Kidney tubule cell (primary cell): ENCODE results near the gene BPIFB6.
A peak's percentile ranks its signal among the peaks of the same experiment; 100 is the strongest.

ENCODE experiments used
- DNase-seq: peaks from one replicate; pipeline ENCODE4 v3.0.0-alpha.2; 2018; ENCODE audit warnings: low spot score

The BPIFB6 gene, protein sequence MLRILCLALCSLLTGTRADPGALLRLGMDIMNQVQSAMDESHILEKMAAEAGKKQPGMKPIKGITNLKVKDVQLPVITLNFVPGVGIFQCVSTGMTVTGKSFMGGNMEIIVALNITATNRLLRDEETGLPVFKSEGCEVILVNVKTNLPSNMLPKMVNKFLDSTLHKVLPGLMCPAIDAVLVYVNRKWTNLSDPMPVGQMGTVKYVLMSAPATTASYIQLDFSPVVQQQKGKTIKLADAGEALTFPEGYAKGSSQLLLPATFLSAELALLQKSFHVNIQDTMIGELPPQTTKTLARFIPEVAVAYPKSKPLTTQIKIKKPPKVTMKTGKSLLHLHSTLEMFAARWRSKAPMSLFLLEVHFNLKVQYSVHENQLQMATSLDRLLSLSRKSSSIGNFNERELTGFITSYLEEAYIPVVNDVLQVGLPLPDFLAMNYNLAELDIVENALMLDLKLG

DNA sequence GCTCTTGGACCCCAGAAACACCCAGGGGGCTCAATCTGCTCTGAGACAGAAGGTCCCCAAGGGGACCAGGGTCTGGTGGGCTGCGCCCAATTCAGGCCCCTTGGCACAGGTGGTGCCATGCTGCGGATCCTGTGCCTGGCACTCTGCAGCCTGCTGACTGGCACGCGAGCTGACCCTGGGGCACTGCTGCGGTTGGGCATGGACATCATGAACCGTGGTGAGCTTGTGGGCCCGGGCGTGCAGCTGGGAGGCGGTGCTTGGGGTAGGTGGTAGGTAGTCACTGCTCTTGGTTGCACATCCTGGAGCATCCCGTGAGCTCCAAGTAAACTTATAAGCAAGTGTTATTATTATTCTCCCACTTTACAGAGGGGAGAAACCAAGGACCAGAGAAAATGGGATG, at the start of gene BPIFB6:
TSS of gene BPIFB6 (plus strand) at position 118 of the 400 bp plus-strand sequence. CDS start at position 118, 0 bp downstream.
- DNase-seq: no peak

DNA sequence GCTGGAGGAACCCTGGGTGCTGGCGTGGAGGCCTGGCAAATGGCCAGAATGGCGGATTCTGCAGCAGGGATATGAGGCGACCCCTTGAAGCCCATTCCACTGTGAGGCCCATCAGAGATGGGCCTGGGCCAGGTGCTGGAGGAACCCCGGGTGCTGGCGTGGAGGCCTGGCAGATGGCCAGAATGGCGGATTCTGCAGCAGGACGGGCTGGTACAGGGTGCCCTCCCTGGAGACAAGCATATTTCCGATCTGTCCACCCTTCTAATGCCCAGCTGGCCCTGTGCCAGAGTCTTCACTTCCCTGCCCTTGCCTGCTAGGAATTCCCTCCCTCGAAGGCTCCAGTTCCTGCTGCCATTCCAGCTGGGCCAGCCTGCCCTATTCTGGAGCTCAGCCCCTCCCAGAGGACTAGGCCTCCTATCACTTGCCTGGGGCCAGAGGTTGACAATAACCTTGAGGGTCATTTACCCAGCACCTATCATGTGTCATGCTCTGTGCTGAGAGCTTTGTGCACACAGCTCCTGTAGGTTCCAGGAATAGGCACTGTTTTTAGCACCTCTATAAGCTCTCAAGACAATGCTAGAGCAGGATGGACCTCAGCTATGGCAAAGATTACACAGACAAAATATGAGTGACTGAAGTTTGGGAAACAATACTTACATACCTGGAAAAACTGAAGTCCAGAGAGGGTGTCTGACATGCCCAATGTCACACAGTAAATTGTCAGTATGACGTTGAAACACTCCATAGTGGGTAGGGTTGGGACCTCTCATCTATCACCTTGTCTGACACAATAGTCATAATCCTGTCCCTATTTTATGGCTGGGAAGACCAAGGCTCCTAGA, 48.6 kb upstream of the BPIFB6 start:
- DNase-seq: peak; percentile 41

DNA sequence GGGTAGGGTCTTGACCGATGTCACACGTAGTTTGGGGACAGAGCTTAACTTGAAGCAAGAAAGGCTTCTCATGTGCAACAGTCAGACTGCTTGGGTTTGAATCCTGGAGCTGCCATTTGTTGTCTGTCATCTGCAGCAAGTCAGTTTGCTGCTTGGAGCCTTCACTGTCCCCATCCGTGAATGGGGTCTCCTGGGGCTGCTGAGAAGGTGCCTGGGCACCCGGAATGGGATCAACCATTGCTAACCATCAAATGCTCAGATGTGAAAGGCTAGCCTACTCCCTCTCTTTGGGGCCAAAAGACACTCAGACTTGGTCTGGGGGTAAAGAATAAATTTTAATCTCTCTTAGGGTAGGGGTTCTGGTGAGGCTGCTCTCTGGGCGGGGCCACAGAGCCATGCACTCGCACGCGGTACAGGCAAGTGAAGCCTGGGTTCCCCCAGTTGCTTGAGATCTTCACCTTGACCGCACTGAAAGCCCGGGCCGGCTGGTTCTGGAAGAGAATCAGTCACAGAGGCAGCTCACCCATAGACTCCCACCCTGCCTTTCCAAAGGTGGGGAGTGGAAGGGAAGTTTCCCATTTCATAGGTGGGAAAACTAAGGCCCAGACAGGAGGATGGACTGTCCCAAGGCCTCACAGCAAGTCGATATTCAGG, 47.9 kb upstream of the BPIFB6 start:
- no peak for DNase-seq

DNA sequence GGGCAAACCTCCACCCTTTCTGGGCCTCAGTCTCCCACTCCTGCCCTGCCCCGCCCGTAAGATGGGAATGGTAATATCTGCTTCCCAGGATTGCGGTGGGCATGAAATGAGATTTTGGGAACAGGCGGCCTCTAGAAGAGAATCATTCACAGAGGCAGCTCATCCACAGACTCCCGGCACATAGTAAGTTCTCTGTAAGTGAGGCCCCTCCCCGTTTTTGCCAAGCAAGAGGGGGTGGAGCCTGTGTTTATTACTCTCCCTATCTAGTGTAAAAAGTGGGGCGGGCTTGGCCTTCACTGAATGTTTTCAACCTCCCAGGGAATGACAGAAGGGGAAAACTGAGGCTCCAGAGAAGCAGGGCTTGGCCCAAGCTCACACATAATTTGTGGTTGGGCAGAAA, 47.3 kb upstream of the BPIFB6 start:
- no peak for DNase-seq

DNA sequence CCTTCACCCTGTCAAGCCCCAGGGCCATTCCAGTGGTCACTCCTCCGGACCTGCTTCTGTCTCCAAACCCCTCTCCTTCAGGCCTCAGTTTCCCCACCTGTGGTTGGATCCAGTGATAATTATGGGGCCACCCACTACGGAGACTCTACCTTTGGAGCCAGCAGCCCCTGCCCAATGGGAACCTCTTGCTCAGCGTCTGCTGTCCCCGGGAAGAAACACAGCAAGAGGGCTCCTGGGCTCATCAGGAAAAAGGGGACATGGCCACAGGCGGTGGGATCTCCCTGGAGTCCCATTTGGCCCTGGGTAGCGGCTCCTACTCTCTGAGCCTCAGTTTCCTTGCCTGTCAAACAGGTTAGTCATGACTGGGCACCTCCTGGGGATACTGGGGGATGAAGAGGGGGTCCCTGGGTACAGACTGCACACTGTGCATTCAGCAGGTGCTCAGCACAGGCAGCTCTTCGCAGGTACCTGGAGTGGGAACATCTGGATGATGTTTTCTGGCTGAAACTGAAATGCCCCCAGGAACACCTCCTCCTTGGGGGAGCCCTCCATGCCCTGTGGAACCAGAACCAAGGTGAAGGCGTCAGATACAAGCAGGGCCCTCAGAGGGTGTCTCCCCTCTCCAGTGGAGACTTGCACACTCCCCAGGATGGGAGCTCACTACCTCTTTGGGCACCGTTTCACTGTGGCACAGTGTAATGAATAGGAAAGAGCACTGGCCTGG, 46.7 kb upstream of the BPIFB6 start:
- no peak for DNase-seq

DNA sequence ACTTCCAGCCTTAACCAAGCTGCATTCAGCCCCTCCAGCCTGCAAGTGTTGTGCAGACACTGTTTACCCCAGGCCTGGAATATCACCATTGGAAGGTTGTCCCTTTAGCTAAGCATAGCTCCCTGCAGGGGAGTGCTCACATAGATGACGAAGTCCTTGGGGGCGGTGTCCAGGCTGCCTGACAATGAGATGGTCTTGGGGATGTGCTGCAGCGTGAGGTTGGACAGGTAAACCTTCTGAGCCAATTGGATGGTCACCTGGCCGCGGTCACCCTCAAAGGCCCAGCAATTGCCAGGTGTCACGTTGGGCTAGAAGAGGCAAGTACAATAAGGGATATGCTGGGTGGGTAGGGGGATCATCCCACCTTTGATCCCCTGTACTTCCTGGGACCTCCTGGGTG, 45.9 kb upstream of the BPIFB6 start:
- DNase-seq: no peak

DNA sequence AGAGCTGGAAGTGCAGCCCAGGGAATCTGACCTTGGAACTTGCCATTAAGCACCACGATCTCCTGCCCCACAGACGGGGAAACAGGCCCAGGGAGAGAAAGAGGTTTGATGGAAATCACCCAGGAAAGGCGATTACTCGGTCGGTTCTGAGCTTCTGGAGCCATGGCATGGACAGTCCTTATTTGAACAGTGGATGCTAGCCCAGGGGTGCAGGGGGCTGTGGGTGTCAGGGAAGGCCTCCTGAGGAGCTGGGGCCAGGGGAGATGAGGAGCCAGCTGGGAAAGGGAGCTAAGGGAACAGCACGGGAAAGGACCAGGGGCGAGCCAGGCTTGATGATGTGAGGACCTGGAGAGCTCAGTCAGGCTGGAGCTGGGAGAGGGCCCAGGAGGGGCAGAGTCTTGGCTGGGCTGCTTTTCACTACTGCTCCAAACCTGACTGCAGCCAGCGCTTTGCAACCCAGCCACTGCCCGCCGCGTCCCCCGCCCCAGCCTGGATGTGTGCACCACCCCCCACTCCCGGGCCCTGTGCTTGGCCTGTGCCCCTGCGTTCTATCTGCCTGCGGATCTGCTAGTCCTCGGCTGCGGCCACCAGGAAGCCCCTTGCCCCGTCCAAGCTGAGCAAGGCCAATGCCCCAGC, 45.0 kb upstream of the BPIFB6 start:
- DNase-seq: no peak

DNA sequence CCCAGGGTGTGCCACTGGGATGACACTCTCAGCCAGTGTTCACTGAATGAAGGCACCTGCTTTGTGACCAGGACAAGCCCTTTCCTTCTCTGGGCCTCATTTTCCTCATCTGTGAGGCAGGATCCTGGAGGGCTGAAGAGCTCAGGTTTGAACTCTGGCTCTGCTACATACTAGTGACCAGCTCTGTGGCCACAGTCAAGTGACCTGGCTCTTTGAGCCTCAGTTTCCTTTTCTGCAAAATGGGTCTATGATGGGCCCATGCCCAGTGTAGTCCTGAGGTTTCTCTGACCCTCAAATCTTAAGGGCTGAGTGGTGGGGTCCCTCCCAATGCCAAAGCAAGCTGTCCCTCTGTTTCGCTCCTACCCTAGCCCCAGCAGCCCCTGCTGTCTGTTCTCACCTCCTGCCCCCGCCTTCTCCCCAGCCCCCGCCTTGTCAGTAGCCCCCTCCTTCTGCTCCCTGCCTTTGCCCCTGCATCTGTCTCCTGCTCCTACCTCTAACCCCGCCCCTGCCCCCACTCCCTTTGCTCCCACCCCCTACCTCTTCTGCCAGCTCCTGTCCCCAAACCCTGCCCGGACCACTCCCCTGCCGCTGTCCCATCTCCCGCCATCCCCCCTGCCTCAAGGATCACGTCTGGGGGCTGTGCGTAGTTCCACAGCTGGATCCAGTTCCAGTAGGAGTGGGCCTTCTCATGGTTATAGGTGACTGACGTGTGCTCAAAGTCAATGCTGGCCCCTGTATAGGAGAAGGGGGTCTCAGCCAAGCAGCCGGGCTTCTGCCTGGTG, 44.2 kb upstream of the BPIFB6 start:
- no peak for DNase-seq

DNA sequence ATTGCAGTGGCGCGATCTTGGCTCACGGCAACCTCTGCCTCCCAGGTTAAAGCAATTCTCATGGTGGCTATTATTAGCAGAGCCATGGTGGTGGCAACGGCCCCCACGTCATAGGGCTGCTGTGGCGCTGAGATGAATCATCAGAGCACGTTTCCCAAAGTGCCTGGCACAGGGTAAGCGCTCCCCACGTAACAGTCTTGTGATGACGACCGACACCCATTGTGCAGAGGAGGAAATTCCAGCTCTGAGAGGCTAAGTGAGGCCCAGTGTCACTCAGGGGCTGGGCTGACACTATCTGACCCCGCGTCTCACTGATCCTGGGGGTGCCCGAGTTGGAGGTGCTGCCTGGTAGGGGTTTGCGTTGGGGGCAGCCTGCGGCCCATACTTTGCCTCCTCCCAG, 43.4 kb upstream of the BPIFB6 start:
- DNase-seq: no peak

DNA sequence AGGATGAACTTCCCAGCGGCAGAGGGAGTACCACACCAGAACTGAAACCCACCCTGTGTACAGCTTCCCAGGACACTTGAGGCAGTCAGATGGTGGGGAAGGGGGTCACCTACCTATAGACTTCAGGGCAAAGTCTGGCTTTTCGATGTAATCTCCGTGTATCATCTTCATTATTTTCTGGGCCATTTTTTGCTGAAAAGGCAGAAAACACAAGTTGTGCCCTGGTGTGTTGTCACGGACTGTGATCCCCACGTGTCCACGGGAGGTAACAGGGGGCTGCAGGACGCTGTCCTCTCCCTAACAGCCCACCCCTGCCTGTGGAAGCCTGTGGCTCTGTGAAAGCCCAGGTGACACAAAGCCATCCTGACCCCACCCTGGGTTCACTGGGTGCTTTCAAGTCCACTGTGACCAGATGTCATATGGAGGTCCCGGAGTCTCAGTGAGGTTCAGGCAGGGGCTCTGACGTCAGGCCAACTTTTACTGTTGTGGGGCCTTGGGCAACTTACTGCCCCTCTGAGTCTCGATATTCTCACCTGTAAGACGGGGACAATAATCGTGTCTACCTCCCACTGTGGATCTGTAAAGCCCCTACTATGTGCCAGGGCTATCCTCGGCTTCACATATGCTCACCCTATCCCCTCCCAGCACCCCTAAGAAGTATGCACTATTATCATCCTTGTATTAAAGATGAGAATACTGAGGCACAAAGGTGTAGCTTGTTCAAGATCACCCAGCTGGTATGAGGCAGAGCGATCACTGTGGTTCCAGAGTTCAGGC, 41.8 kb upstream of the BPIFB6 start:
- no peak for DNase-seq

DNA sequence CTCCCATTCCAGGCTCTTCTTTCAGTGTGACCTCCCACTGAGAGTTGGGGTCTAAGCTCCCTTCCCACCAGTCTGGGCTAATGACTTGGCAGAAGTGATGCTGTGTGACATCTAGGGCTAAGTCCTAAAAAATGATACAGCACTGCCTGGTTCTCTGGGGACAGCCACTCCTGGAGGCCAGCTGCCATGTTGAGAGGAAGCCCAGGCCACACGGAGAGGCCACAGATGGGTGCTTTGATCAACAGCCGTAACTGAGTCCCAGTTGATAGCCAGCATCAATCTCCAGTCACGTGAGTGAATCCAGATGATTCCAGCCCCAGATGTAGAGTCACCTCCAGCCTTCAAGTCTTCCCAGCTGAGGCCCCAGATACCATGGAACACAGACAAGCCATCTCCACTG, 41.0 kb upstream of the BPIFB6 start:
- DNase-seq: no peak

DNA sequence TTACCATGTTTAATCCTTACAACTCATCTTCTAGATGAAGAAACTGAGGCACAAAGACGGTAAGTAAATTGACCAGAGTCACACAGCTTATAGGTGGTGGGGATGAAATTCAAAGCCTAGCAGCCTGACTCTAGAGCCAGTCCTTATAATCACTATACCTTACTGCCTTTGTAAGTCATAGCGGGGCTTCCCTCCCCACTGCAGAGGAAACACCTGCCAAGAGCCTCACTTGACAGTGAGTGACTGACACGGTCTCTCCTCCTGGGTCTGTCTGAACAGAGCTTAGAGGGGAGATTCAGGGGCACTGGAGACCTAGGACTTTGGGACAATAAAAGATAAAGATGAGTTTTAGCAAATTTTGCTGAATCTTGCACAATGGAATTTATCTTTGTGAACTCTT, 40.1 kb upstream of the BPIFB6 start:
- DNase-seq: no peak

DNA sequence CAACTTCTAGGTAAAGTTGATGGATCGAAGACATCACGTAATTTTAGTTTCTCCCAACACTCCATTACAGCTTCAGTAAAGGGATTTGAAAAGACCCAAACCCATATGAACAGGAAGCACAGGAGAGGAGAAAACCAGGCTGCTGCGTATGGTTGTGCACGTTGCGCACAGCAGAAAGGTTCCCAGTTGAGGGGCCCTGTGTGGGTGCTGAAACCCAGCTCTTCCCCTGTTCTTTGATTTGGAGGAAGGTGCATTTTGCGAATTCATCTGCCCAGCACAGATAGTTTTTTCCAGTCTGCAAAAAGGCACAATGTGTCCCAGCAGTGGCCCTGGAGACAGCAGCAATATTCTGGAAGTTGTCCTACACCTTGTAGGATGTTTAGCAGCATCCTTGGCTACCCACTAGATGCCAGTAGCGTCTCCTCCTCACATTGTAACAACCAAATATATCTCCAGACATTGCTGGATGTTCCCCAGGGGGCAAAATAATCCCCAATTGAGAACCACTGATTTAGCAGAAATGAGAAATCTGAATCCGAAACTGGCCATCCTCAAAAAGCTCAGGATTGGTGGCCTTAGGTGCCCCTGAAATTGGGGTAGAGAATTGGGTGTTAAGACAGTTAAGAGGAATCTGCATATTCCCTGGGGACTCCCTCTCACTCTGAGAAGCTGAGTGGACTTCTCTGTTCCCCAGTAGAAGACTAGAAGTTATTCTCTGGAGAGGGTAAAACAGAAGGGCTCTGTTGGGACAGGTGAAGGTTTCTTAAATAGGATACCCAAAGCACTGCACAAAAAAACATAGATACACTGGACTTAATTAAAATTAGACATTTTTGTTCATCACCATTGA, 39.4 kb upstream of the BPIFB6 start:
- no peak for DNase-seq

DNA sequence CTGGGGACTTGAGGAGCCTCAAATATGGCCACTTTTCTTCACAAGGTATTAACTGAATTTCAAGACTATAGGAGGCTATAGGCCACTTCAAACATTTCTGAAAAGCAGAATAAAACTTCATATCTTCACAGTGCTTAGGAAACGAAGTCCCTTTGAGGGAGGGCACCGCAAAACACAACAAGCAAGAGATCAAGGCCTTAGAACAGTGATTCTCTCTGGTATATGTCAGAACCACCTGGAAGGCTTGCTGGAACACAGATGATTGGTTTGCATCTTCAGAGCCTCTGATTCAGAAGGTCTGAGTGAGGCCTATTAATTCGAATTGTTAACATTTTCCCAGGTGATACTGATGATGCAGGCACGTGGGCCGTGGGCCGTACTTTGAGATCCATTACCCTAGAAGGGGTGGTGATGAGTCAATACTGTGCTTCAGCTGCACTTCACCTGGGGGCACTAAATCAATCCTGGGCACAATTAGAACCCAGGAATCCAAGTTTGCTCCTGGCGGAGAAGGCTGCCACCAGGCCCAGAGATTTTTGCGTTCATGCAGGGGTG, 37.9 kb upstream of the BPIFB6 start:
- DNase-seq: no peak

DNA sequence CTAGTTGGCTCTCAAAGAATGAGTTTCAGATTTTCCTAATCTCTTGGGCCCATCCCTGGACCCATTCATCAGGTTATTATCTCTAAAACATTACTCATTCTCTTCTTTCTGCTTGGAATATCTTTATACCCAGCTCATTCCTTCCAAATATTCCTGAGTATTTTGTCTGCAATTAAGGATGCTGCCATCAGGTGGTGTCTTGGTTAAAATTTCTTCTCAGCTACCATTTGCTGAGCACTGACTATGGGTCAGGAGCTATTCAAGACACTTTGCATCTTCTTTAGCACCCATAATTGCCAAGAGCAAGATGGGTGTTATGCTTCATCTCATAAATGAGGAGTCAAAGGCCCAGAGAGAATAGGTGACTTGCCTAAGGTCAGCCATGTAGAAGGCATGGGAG, 35.6 kb upstream of the BPIFB6 start:
- DNase-seq: no peak

DNA sequence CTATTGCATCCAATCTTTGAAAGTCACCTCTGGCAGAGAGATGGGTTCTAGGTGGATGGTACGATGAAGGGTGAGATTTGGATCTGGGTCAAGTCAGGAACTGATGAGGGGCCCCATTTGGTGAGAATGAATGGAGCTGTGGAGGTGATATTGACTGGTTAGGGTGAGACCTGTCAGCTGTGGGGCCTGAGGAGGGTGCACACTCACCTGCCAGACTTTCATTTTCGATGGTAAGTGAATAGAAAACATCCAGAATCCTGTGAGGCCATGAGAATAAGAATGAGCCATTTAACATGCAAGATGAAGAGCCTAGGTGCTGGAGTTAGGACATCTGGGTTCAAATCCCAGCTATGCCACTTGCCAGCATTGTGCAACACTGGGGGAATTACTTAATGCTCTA, 34.0 kb upstream of the BPIFB6 start:
- no peak for DNase-seq

DNA sequence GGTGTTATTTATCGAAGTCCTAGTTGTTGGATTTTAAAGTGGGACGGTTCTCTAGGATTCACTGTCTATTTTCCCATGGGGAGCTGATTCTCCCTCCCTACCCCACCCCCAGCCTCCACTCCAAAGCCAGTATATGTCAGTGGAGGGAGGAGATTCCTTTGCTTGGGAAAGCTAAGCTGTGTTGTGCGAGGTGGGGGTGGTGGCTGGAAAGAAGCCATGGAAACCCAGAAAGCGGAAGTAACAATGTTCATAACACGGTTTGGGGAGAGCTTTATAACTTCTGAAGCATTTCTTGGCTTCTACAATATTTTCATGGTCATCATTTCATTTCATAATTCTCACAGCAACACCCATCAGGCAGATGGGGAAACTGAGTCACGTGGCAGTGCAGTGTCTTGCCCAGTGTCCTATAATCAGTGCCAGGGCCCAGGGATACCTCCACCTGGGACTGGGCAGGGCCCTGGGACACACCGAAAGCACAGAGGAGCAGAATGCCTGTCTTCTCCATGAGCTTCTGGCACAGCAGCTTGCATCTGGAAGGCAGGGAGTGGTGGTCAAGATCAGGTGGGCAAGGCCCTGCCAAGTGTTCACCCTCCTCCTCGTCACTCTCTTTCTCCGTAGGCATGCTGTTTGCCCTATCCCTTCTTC, 31.7 kb upstream of the BPIFB6 start:
- DNase-seq: no peak

DNA sequence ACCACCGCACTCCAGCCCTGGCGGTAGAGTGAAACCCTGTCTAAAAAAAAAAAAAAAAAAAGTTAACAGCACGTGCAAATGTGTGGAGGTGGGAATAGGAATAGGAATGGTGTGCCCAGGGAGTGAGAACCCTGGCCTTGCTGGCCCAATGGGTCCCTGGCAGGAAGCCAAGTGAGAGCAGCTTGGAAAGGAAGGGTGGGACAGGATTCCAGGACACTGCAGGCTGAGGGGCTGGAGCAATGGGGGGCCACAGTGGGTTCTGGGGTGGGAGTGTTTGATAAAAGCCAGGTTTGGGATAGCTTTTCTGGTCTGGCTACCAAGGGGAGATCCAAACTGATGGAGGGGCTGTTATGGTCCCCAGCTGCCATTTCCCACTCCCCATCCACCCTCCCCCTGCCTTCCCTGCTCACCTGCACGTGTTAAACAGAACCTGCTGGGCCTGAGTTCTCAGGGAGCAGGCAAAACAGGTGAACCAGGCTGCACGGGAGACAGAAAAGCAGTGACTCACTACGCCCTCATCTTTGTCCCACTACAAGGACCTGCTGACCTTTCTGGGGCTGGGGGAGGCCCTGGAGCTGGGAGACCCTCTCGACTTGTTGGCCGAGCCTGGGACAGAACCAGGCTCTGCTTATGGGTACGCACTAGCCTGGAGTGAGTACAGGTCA, 30.5 kb upstream of the BPIFB6 start:
- no peak for DNase-seq
